Activated CD4-positive, alpha-beta T cell treated with anti-CD3 and anti-CD28 coated beads for 48 hours (primary cell): ENCODE measurements around the gene NINJ2.

Experiments
- DNase-seq: peaks from one replicate; pipeline ENCODE4 v3.0.0-alpha.2; 2020

NINJ2 gene

GRCh38 chr12:524167-524951 is 138.9 kb downstream of the NINJ2 start:
- DNase-seq: no peak

GRCh38 chr12:522692-523378 is 140.4 kb downstream of the NINJ2 start:
- no peak for DNase-seq

GRCh38 chr12:520119-520518 is 143.1 kb downstream of the NINJ2 start:
- DNase-seq: no peak

GRCh38 chr12:517538-517937 is 145.7 kb downstream of the NINJ2 start:
- DNase-seq: no peak
